A549 treated with AZD2906 at 1 μM for 4 hours (cell line): ENCODE results near the gene MVK. TPM values are rescaled to one million over a fixed set of nuclear protein-coding genes. Genes with fewer than 3 reads are reported as not detected.

Experiments
- total RNA-seq: library from RNA; stranded (reverse); fragments of 200-300 nt; extraction: Qiagen RNA extraction; gene quantifications from 5 replicates; pipeline ENCODE4 v1.2.3, GENCODE V29; 2022

Gene MVK
- total RNA-seq: 6.4 to 9.3 TPM (median 7.9 TPM) in 5 replicates

DNA sequence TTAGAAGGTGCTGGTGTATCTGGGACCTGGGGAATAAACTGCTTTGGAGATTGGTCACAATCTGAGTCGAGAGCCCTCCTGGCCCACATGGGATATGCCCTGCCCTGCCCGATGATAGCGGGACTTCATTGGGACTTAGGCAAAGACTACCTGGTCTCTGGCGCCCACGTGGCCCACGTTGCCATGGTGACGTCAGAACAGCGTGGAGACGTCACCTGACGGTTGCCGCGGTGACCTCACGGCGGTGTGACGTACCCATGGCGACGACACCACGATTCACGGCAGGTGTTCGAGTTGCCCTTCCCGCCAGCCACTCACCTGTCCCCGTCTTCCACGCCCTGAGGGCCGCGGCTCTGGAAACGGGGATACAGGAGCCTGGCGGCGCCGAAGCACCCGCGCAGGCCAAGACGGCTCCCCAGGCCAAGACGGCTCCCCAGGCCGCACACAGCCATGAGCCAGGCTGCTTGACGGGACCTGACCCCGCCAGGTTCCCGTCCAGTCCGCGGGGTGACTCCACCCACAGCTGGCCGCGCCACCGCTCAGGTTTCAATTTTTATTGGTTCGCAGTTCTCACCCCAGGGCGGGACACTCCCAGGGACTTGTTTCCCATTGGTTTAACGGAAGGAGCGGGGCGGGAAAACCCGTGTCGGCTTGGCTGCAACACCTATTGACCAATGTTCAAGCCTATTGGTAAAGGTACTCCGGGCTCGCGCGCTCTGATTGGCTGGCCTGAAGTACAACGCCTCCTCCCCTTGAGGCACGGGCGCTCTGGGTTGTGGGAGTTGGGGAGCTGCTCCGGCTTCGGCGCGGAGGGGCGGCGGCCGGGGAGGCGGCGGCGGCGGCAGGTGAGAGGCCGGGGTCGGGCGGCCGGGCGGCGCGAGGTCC is at the start of gene MVK, which contains the start of gene MMAB:
MVK (plus strand) TSS at position 766 of the 885 bp plus-strand sequence. CDS start 1,029 bp downstream, outside the sequence.
MMAB (minus strand) TSS at position 476 of the 885 bp plus-strand sequence; CDS start at position 452, 24 bp downstream.

Other genes with a start within 250 kb of the MVK start
- not detected in 5 replicates for gene MYO1H, start 225.9 kb upstream of the MVK start, total RNA-seq
- 43.0 to 66.5 TPM (median 44.9 TPM) in 5 replicates for gene KCTD10, start 96.5 kb upstream of the MVK start, total RNA-seq
- 12.7 to 14.6 TPM (median 13.7 TPM) in 5 replicates for gene UBE3B, start 96.2 kb upstream of the MVK start, total RNA-seq
- 27.4 to 30.7 TPM (median 29.1 TPM) in 5 replicates for gene MMAB, start 290 bp upstream of the MVK start, total RNA-seq
- gene FAM222A, start 140.0 kb downstream of the MVK start, total RNA-seq: 3.4 to 5.7 TPM (median 4.6 TPM) in 5 replicates